ENCODE data around the gene URB2. TPM values are rescaled to one million over a fixed set of nuclear protein-coding genes. Genes with fewer than 3 reads are reported as not detected.

The URB2 gene
- total RNA-seq, 1 experiment from 2014 or later = 53.2 TPM

DNA sequence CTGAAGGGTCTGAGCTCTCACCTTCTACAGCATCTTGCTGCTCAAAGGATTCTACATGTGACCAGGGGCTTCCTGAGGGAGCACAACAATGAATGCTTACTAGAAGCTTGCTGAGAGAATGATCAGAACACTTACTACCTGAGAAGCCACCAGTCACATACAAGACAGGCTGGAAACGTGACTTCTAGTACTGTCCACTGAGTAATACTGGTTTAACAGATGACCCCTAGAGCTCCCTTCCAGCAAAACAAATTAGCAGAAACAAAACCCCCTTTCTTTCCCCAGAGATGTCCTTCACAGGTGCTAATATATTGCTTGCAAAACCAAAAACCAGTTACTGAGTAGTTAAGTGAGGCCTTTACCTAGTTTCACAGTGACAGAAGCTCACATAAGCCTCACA lies 2.2 kb upstream of the URB2 start:
- whole genome bisulfite sequencing (ENCODE audit: extremely low coverage, insufficient read length, low lambda C conversion rate) = no CpG with 5 or more reads among the region's 1 CpG
- H3K23ac ChIP-seq (ENCODE audit: insufficient read length, low read depth, low read length) = no peak overlapping the region
- H3T11ph ChIP-seq (ENCODE audit: low read length) = no peak overlapping the region
- no peak overlapping the region for H3K4me2 ChIP-seq (ENCODE audit: insufficient read depth, insufficient read length, low read length)
- no peak overlapping the region for H3K27ac ChIP-seq (ENCODE audit: insufficient read length, low read depth, low read length)
- peaks cover 10% of the 10 kb centered on the region for H3K23me2 ChIP-seq (ENCODE audit: insufficient read length, low read depth, low read length, poor library complexity, severe bottlenecking)
- peaks cover 29% of the 10 kb centered on the region for H3K79me2 ChIP-seq (ENCODE audit: insufficient read depth, low read length)
- peak overlapping the region; percentile 52 to 89 for H3K4me3 Mint-ChIP-seq
- peaks cover 5 to 14% (median 5%) of the 10 kb centered on the region in 3 experiments; a peak in 6 of 7 replicates for H3K36me3 Mint-ChIP-seq (ENCODE audit: insufficient read depth in 1 of 3, low read depth in 3 of 3)
- no peak overlapping the region for H2AFZ ChIP-seq (ENCODE audit: low read length)
- no peak overlapping the region for H2BK15ac ChIP-seq (ENCODE audit: low read depth, low read length)
- no peak overlapping the region for H2BK120ac ChIP-seq (ENCODE audit: low read depth, low read length, poor library complexity, severe bottlenecking)
- H2BK20ac ChIP-seq (ENCODE audit: low read depth, low read length, poor library complexity, severe bottlenecking) = no peak overlapping the region
- H3K9ac ChIP-seq (ENCODE audit: extremely low read depth, insufficient read length, low read length) = no peak overlapping the region
- H4K5ac ChIP-seq (ENCODE audit: insufficient read length, low read depth, low read length) = no peak overlapping the region
- H3K4me1 ChIP-seq (ENCODE audit: insufficient read depth, low read length) = peaks cover 4% of the 10 kb centered on the region; the same call in 1 of the 2 replicates
- H4K20me1 ChIP-seq (ENCODE audit: control insufficient read depth, insufficient read depth, insufficient read length) = no peaks in the 10 kb centered on the region
- H4K8ac ChIP-seq (replicated peaks; ENCODE audit: insufficient read length, low read depth, low read length) = no peak overlapping the region
- H3K27ac Mint-ChIP-seq = 0 out of 7 replicates have a peak overlapping the region, but pooled peaks of 1 of the 3 experiments have one; percentile 5
- H3K79me1 ChIP-seq (ENCODE audit: insufficient read depth, low read depth, low read length, poor library complexity, severe bottlenecking) = no peaks in the 10 kb centered on the region
- H2AK5ac ChIP-seq (ENCODE audit: insufficient read length, low read length) = no peak overlapping the region
- no peak overlapping the region for H2BK5ac ChIP-seq (ENCODE audit: insufficient read length, low read length)
- TF ChIP-seq, protein P1, sequence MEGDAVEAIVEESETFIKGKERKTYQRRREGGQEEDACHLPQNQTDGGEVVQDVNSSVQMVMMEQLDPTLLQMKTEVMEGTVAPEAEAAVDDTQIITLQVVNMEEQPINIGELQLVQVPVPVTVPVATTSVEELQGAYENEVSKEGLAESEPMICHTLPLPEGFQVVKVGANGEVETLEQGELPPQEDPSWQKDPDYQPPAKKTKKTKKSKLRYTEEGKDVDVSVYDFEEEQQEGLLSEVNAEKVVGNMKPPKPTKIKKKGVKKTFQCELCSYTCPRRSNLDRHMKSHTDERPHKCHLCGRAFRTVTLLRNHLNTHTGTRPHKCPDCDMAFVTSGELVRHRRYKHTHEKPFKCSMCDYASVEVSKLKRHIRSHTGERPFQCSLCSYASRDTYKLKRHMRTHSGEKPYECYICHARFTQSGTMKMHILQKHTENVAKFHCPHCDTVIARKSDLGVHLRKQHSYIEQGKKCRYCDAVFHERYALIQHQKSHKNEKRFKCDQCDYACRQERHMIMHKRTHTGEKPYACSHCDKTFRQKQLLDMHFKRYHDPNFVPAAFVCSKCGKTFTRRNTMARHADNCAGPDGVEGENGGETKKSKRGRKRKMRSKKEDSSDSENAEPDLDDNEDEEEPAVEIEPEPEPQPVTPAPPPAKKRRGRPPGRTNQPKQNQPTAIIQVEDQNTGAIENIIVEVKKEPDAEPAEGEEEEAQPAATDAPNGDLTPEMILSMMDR (conservative IDR thresholded peaks at IDR 0.05) = no peak
- H3K4ac ChIP-seq (ENCODE audit: low read depth, low read length) = no peak overlapping the region
- H2BK12ac ChIP-seq (ENCODE audit: insufficient read length, low read depth, low read length) = no peak overlapping the region
- no peak overlapping the region for H3K56ac ChIP-seq (ENCODE audit: insufficient read length, low read depth, low read length)
- H3K4me1 Mint-ChIP-seq = peaks cover 30 to 39% of the 10 kb centered on the region in 2 experiments
- no peaks in the 10 kb centered on the region for H3K27me3 ChIP-seq (ENCODE audit: insufficient read depth, low read length)
- H3K9me3 Mint-ChIP-seq = no peaks in the 10 kb centered on the region
- no peak for DNase-seq
- no peak overlapping the region for H4K91ac ChIP-seq (ENCODE audit: insufficient read length, low read depth, low read length)
- H3K18ac ChIP-seq (ENCODE audit: insufficient read length, low read depth, low read length) = no peak overlapping the region
- no peak overlapping the region for H3K14ac ChIP-seq (ENCODE audit: insufficient read depth, low read length)
- H3K9me3 ChIP-seq (ENCODE audit: control insufficient read depth, low read depth, low read length) = no peaks in the 10 kb centered on the region
- H3K27me3 Mint-ChIP-seq (ENCODE audit: low read depth) = no peaks in the 10 kb centered on the region

Data from H9 (cell line).